Esophagus (tissue), 2 donors: ENCODE measurements around the gene IL10RB. TPM values are rescaled to one million over a fixed set of nuclear protein-coding genes. Genes with fewer than 3 reads are reported as not detected.
"Not testable (repeated sequence)": the region's sequence is repeated elsewhere in the genome, so short reads cannot be mapped to it uniquely, and the experiment has no call there.

Experiments used
- H3K27ac ChIP-seq, 2 donors: one replicate each; pipeline ENCODE4 v1.5.1; 2013; ENCODE audit warnings: low read depth in 2 of 2, mild to moderate bottlenecking in 2 of 2, inconsistent platforms in 1 of 2, low read length in 1 of 2, moderate library complexity in 1 of 2
- H3K27me3 ChIP-seq, 2 donors: one replicate each; pipeline ENCODE4 v1.6.1; 2013; ENCODE audit warnings: low read length in 2 of 2, control low read depth in 1 of 2, mild to moderate bottlenecking in 1 of 2; ENCODE audit not compliant: insufficient read depth in 2 of 2, control insufficient read depth in 1 of 2
- H3K36me3 ChIP-seq, 2 donors: one replicate each; pipeline ENCODE4 v1.6.1; 2013; ENCODE audit warnings: low read length in 1 of 2; ENCODE audit not compliant: control insufficient read depth in 2 of 2, insufficient read depth in 2 of 2
- H3K4me1 ChIP-seq, 2 donors: one replicate each; pipeline ENCODE4 v1.6.1; 2013; ENCODE audit warnings: low read length in 1 of 2; ENCODE audit not compliant: control insufficient read depth in 2 of 2, insufficient read depth in 2 of 2
- H3K4me3 ChIP-seq, 2 donors: one replicate each; pipeline ENCODE4 v1.5.1; 2013; ENCODE audit warnings: low read length in 2 of 2, mild to moderate bottlenecking in 2 of 2, low read depth in 1 of 2, moderate library complexity in 1 of 2
- H3K9me3 ChIP-seq, 2 donors: one replicate each; pipeline ENCODE4 v1.6.1; 2013; ENCODE audit warnings: mild to moderate bottlenecking in 2 of 2, low read depth in 1 of 2, low read length in 1 of 2, moderate library complexity in 1 of 2; ENCODE audit not compliant: control insufficient read depth in 2 of 2, insufficient read depth in 1 of 2
- WGBS, 2 donors: extraction: QIAGEN DNeasy Blood & Tissue Kit; methylation state at CpG; one replicate each; pipeline ENCODE4 v1.1.7; 2013; 5-methylcytosine and 5-hydroxymethylcytosine counted together
- polyA plus RNA-seq, 2 donors: library from polyadenylated mRNA; stranded (reverse); fragments of 200-250 nt; gene quantifications; one replicate each; pipeline ENCODE4 v1.2.3, GENCODE V29; 2013
- donor health status: healthy with polysubstance abuse.
- donor health status: Bipolar disorder and iron deficiency.

Gene IL10RB
- polyA plus RNA-seq, 2 donors, result 22.9 to 23.9 TPM

DNA sequence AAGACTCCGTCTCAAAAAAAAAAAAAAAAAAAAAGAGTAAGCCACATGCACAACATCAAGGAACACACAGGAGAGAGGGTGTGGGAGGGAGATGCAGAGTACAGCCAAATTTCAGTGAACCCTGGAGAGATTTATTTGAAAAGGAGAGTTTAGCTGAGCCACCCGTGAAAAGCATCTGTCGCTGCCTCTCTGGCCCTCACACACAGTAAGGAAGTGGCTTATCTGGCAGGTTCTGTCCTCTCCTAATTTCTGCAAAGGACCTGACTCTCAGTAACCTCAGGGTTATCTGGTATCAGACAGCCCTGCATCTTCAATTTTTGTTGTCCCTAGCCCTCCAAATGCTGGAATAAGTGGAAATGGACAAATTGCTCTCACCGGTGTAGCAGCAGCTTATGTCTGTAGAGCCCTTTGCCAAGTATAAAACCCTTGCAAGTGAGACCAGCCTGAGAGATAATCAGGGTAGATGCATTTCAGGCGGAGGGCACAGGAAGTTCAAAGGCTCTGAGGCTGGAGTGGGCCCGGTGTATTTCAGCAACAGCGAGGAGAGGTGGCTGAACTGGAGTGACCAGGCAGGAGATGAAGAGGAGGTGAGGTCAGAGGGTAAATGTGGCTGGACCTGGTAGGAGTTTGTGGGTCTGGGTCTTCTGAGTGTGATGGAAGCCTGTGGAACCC lies 16.7 kb upstream of the IL10RB start:
- Histone ChIP-seq H3K27ac (no peak overlapping the region), H3K9me3 (no peaks in the 10 kb centered on the region), H3K4me1 (no peaks in the 10 kb centered on the region), H3K4me3 (no peak overlapping the region), H3K36me3 (peaks cover 16 to 18% of the 10 kb centered on the region in 2 donors), H3K27me3 (no peaks in the 10 kb centered on the region)
- 83 to 87% methylated on average over 7 of the region's 7 CpGs for WGBS, 2 donors

DNA sequence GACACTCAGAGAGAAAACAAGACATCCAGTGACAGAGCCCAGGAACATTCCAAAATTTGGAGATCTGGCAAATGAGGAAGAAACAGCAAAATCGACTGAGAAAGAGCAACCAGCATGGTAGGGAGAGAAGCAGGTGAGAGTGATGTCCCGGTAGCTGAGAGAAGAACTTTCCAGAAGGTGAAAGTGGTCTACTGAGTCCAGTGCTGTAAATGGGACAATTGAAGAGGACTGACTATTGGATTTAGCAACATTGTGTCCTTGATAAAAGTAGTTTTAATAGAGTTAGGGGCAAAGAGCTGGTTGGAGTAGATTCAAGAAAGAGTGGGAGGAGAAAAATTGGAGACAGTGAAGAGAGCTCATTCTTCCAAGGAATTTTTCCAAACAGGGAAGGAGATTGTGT lies 15.0 kb upstream of the IL10RB start:
- Histone ChIP-seq H3K9me3 (no peaks in the 10 kb centered on the region), H3K36me3 (peaks cover 14 to 16% of the 10 kb centered on the region in 2 donors), H3K27me3 (no peaks in the 10 kb centered on the region), H3K4me3 (no peak overlapping the region), H3K27ac (no peak overlapping the region), H3K4me1 (no peaks in the 10 kb centered on the region)
- 89 to 94% methylated on average over 2 of the region's 2 CpGs for WGBS, 2 donors

DNA sequence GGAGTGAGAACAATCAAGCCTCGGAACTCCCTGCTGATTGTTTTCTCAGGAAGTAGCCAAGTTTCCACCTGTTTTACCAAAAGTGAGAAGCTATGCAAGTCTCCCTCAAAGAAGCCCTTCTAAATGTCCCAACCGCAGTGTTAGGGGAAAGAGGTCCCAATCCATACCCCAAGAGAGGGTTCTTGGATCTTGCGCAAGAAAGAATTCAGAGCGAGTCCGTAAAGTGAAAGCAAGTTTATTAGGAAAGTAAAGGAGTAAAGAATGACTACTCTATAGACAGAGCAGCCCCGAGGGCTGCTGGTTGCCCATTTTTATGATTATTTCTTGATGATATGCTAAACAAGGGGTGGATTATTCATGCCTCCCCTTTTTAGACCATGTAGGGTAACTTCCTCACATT lies 12.8 kb upstream of the IL10RB start:
- H3K27me3 ChIP-seq, result not testable (repeated sequence)
- 88 to 90% methylated on average over 6 of the region's 6 CpGs for WGBS, 2 donors

DNA sequence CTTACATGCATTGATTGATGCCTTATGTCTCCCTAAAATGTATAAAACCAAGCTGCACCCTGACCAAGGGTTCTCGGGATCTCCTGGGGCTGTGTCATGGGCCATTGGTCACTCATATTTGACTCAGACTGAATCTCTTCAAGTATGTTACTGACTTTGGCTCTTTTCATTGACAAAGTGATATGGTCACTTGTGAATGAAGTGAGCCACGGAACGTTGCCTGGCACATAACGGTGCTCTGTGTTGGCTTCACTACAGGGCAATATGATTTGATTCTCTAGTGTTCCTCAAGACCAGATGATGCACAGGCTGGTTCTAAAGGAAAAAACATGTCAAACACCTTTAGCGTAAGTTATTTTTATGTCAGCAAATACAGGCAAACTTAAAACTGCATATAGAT lies 11.4 kb upstream of the IL10RB start:
- Histone ChIP-seq H3K4me3 (no peak overlapping the region), H3K9me3 (no peaks in the 10 kb centered on the region), H3K27ac (no peak overlapping the region), H3K4me1 (no peaks in the 10 kb centered on the region), H3K27me3 (no peaks in the 10 kb centered on the region), H3K36me3 (peaks cover 6 to 12% of the 10 kb centered on the region in 2 donors)
- 95 to 98% methylated on average over 5 of the region's 5 CpGs for WGBS, 2 donors

More for the DNA sequence above, 12.8 kb upstream of the IL10RB start:
- H3K27ac ChIP-seq, H3K9me3 ChIP-seq, H3K4me3 ChIP-seq, H3K4me1 ChIP-seq: not testable (repeated sequence)
- H3K36me3 ChIP-seq, result peaks cover 6 to 15% of the 10 kb centered on the region in 2 donors

DNA sequence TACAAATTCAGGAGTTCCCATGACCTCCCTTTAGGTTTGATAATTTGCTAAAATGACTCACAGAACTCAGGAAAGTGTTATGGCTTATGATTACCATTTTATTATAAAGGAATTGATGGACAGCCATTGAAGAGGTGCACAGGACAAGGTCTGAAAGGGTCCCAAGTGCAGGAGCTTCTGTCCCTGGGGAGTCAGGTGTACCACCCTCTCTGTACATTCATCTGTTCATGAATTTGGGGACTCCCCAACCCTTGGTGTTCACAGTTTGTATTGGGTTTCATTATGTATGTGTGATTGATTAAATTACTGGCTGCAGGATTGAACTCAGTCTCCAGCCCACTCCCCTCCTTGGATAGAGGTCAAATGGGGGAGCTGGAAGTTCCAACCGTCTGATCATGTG lies 10.8 kb upstream of the IL10RB start:
- no peak overlapping the region for H3K4me3 ChIP-seq
- no peaks in the 10 kb centered on the region for H3K9me3 ChIP-seq
- 51 to 68% methylated on average over 1 of the region's 1 CpG for WGBS, 2 donors
- H3K27ac ChIP-seq, result no peak overlapping the region
- no peaks in the 10 kb centered on the region for H3K27me3 ChIP-seq
- H3K36me3 ChIP-seq, result peaks cover 6 to 11% of the 10 kb centered on the region in 2 donors
- no peaks in the 10 kb centered on the region for H3K4me1 ChIP-seq

DNA sequence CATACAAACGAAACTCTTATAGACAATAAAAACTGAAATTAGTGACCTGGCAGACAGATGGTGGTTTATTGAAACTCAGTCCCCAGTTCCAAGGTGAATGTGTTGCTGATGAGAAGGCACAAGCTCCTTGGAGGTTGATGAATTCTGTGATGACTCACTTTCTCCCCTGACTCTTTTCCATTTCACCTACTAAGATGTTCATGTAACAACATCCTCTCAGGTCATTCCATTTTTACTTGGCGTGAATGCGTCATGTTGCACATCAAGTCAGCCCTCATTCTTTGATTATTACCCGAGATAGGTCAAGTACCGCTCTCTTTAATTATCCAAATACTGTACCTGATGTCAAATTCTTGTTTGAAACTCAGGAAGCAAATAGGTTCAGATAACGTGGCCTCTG lies 10.1 kb upstream of the IL10RB start:
- no peak overlapping the region for H3K27ac ChIP-seq
- WGBS, 2 donors, result 84 to 89% methylated on average over 6 of the region's 6 CpGs
- peaks cover 6 to 11% of the 10 kb centered on the region in 2 donors for H3K36me3 ChIP-seq
- no peaks in the 10 kb centered on the region for H3K9me3 ChIP-seq
- H3K4me1 ChIP-seq, result no peaks in the 10 kb centered on the region
- no peaks in the 10 kb centered on the region for H3K27me3 ChIP-seq
- H3K4me3 ChIP-seq, result no peak overlapping the region

DNA sequence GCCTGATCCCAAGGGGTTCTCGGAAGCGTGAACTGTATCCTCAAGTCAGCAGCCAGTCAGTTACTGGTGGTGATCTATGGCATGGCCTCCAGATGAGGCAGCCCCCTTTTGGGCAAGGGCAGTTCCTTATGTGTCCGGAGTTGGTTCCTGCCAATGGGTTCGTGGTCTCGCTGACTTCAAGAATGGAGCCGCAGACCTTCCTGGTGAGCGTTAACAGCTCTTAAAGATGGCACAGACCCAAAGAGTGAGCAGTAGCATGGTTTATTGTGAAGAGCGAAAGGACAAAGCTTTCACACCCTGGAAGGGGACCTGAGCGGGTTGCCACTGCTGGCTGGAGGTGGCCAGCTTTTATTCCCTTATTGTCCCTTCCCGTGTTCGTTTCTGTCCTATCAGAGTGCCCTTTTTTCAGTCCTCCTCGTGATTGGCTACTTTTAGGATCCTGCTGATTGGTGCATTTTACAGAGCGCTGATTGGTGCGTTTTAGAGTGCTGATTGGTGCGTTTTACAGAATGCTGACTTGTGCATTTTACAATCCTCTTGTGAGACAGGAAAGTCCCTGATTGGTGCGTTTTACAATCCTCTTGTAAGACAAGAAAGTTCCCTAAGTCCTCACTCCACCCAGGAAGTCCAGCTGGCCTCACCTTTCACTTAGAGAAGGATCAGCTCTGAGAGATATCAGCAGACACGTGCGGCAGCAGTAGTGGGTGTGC lies 8.9 kb upstream of the IL10RB start:
- no peaks in the 10 kb centered on the region for H3K27me3 ChIP-seq
- H3K27ac ChIP-seq, result no peak overlapping the region
- H3K36me3 ChIP-seq, result peaks cover 6 to 11% of the 10 kb centered on the region in 2 donors
- no peak overlapping the region for H3K4me3 ChIP-seq
- H3K9me3 ChIP-seq, result no peaks in the 10 kb centered on the region
- 96% methylated on average over 18 of the region's 18 CpGs for WGBS, 2 donors
- H3K4me1 ChIP-seq, result no peaks in the 10 kb centered on the region

DNA sequence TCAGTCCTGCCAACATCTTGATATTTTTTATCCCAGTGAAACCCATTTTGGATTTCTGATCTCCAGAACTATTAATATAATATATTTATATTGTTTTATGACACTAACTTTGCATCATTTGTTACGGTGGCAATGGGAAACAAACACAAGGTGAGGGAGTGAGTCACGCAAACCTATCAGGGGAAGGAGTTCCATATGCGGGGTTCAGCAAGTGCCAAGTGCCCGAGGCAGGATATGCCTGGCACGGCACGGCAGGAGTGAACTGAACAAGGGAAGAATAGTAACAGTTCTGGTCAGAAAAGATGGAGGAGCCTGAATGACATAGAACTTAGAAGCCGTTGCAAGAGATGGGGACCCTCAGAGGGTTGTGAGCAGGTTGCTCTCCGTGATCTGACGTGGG lies 7.7 kb upstream of the IL10RB start:
- no peaks in the 10 kb centered on the region for H3K9me3 ChIP-seq
- no peaks in the 10 kb centered on the region for H3K4me1 ChIP-seq
- no peak overlapping the region for H3K27ac ChIP-seq
- H3K4me3 ChIP-seq, result no peak overlapping the region
- no peaks in the 10 kb centered on the region for H3K27me3 ChIP-seq
- peaks cover 0 to 11% of the 10 kb centered on the region in 2 donors for H3K36me3 ChIP-seq
- 80% methylated on average over 9 of the region's 9 CpGs for WGBS, 2 donors

DNA sequence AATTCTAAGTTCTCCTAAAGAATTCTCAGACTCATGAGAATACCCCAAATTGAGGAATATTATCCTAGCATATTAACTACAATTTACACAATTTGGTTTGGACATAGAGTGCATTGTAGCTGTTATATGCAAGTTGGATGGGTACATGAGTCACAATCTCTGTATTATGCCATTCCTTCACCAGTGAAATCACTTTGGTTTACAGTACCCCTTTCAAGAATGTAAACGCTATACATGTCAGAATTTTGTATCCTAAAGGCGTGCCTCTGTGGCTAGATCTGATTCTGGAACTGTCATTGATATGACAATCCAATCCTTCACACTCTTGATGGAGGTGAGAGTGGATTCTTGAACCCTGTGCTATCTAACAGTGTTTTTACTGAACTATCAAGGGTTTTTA lies 6.7 kb upstream of the IL10RB start:
- Histone ChIP-seq H3K27me3 (no peaks in the 10 kb centered on the region), H3K4me3 (no peak overlapping the region), H3K36me3 (peaks cover 0 to 11% of the 10 kb centered on the region in 2 donors), H3K9me3 (no peaks in the 10 kb centered on the region), H3K27ac (no peak overlapping the region), H3K4me1 (no peaks in the 10 kb centered on the region)
- WGBS, 2 donors, result 79 to 86% methylated on average over 2 of the region's 2 CpGs

DNA sequence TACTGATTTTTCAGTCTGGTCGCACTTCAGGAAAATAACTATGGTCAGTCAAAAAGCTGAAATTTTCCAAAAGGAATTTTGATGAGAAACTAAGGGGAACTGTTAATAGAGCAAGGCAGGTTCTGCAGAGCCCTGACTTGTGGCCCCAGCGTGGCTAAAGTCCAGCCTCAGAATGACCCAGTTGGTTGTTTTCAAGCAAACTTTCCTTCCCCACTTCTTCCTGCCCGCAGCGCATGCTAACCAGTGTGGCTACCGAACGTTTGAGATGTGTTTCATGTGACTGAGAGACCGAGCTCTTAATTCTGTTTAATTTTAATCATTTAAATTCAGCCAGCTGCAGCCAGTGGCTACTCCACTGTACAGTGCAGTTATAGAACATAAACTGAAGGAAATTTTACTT lies 6.2 kb upstream of the IL10RB start:
- H3K36me3 ChIP-seq, result peaks cover 0 to 7% of the 10 kb centered on the region in 2 donors

More for the DNA sequence above, 6.2 kb upstream of the IL10RB start:
- H3K27ac ChIP-seq, result no peak overlapping the region
- H3K9me3 ChIP-seq, result no peaks in the 10 kb centered on the region
- no peak overlapping the region for H3K4me3 ChIP-seq
- H3K27me3 ChIP-seq, result no peaks in the 10 kb centered on the region
- WGBS, 2 donors, result 74 to 80% methylated on average over 7 of the region's 7 CpGs
- H3K4me1 ChIP-seq, result no peaks in the 10 kb centered on the region
